ENCODE measurements around the gene OSER1. TPM values are rescaled to one million over a fixed set of nuclear protein-coding genes. Genes with fewer than 3 reads are reported as not detected.
"Not testable (repeated sequence)": the region's sequence is repeated elsewhere in the genome, so short reads cannot be mapped to it uniquely, and the experiment has no call there.

Gene OSER1
- total and polyA plus RNA-seq, 2 donors = 28.4 to 56.7 TPM

DNA sequence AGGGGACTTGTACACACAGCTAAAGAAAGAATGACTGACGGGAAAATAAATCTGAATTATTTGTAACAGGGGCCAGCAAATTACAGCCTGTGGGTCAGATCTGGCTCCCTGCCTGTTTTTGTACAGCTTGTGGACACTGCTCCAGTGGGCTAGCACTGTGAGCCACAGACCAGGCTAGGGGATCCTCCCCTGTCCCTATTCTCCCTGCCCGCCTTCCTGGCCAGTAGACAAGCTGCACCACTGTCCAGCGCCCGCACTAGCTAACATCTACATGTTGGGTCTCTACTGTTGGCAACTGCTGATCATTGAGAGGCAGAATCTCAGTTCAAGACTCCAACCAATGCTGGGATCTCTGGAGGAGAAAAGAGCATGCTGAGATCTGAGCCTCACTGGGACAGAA lies 10.7 kb downstream of the OSER1 start:
- H3K4me1 ChIP-seq (ENCODE audit: control insufficient read depth in 2 of 2, insufficient read depth in 2 of 2, low read length in 2 of 2) = no peaks in the 10 kb centered on the region
- H3K4me3 ChIP-seq (ENCODE audit: low read length in 2 of 2) = no peak overlapping the region
- no peaks in the 10 kb centered on the region for H3K9me3 ChIP-seq (ENCODE audit: control insufficient read depth in 2 of 2, insufficient read depth in 1 of 2, low read length in 1 of 2)
- no peak for DNase-seq (ENCODE audit: low read depth in 6 of 9, low spot score in 9 of 9)
- 95% methylated on average over 4 of the region's 4 CpGs for WGBS
- H3K36me3 ChIP-seq (ENCODE audit: control insufficient read depth in 2 of 2, insufficient read depth in 2 of 2, low read length in 1 of 2) = peaks cover 42 to 53% of the 10 kb centered on the region in 2 donors
- no peaks in the 10 kb centered on the region for H3K27me3 ChIP-seq (ENCODE audit: control insufficient read depth in 2 of 2, insufficient read depth in 1 of 2, low read length in 1 of 2)
- no peak overlapping the region for H3K27ac ChIP-seq (ENCODE audit: low read depth in 1 of 2, low read length in 1 of 2)

- no peaks in the 10 kb centered on the region for H3K4me1 ChIP-seq (ENCODE audit: control insufficient read depth in 2 of 2, insufficient read depth in 2 of 2, low read length in 2 of 2)
- no peaks in the 10 kb centered on the region for H3K9me3 ChIP-seq (ENCODE audit: control insufficient read depth in 2 of 2, insufficient read depth in 1 of 2, low read length in 1 of 2)
- 77% methylated on average over 4 of the region's 4 CpGs for WGBS
- no peaks in the 10 kb centered on the region for H3K27me3 ChIP-seq (ENCODE audit: control insufficient read depth in 2 of 2, insufficient read depth in 1 of 2, low read length in 1 of 2)
- H3K27ac ChIP-seq (ENCODE audit: low read depth in 1 of 2, low read length in 1 of 2) = no peak overlapping the region
- no peak overlapping the region for H3K4me3 ChIP-seq (ENCODE audit: low read length in 2 of 2)
- peak in 1 of 9 donors; percentile 15 for DNase-seq (ENCODE audit: low read depth in 6 of 9, low spot score in 9 of 9)
- H3K36me3 ChIP-seq (ENCODE audit: control insufficient read depth in 2 of 2, insufficient read depth in 2 of 2, low read length in 1 of 2) = peaks cover 37 to 50% of the 10 kb centered on the region in 2 donors
Measured at GRCh38 chr20:44198872-44199271, 11.7 kb downstream of the OSER1 start.

DNA sequence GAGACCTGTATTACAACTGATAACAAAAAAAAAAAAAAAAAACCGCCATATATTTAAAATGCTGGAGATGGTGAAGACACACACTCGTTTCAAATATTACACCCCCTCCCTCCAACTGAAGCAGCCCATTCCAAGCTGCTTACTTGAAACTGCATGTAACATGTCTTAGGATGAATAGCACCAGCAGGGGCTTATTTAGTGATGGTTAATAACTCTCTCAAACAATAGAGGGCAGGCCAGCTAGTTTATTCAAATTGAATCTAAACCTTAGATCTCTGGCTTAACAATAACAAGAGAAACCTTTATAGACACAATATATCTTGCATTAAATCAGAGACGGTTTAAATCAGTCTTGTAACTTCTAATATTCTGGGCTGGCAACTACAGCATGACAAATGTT lies 14.3 kb downstream of the OSER1 start:
- H3K27me3 ChIP-seq (ENCODE audit: control insufficient read depth in 2 of 2, insufficient read depth in 1 of 2, low read length in 1 of 2) = no peaks in the 10 kb centered on the region
- no peaks in the 10 kb centered on the region for H3K4me1 ChIP-seq (ENCODE audit: control insufficient read depth in 2 of 2, insufficient read depth in 2 of 2, low read length in 2 of 2)
- no peak overlapping the region for H3K27ac ChIP-seq (ENCODE audit: low read depth in 1 of 2, low read length in 1 of 2)
- no peak for DNase-seq (ENCODE audit: low read depth in 6 of 9, low spot score in 9 of 9)
- H3K36me3 ChIP-seq (ENCODE audit: control insufficient read depth in 2 of 2, insufficient read depth in 2 of 2, low read length in 1 of 2) = peaks cover 33 to 40% of the 10 kb centered on the region in 2 donors
- H3K4me3 ChIP-seq (ENCODE audit: low read length in 2 of 2) = no peak overlapping the region
- 89% methylated on average over 3 of the region's 3 CpGs for WGBS
- H3K9me3 ChIP-seq (ENCODE audit: control insufficient read depth in 2 of 2, insufficient read depth in 1 of 2, low read length in 1 of 2) = no peaks in the 10 kb centered on the region

- WGBS = 97% methylated on average over 1 of the region's 1 CpG
- H3K36me3 ChIP-seq (ENCODE audit: control insufficient read depth in 2 of 2, insufficient read depth in 2 of 2, low read length in 1 of 2) = peaks cover 31 to 35% of the 10 kb centered on the region in 2 donors
- H3K27ac ChIP-seq (ENCODE audit: low read depth in 1 of 2, low read length in 1 of 2) = no peak overlapping the region
- H3K9me3 ChIP-seq (ENCODE audit: control insufficient read depth in 2 of 2, insufficient read depth in 1 of 2, low read length in 1 of 2) = no peaks in the 10 kb centered on the region
- peaks cover 0 to 2% of the 10 kb centered on the region in 2 donors for H3K27me3 ChIP-seq (ENCODE audit: control insufficient read depth in 2 of 2, insufficient read depth in 1 of 2, low read length in 1 of 2)
- no peak overlapping the region for H3K4me3 ChIP-seq (ENCODE audit: low read length in 2 of 2)
- no peak for DNase-seq (ENCODE audit: low read depth in 6 of 9, low spot score in 9 of 9)
- no peaks in the 10 kb centered on the region for H3K4me1 ChIP-seq (ENCODE audit: control insufficient read depth in 2 of 2, insufficient read depth in 2 of 2, low read length in 2 of 2)
Measured at GRCh38 chr20:44195605-44196004, 15.0 kb downstream of the OSER1 start.

GRCh38 chr20:44193801-44194200 lies 16.8 kb downstream of the OSER1 start:
- Histone ChIP-seq H3K4me3 (ENCODE audit: low read length in 2 of 2) (no peak overlapping the region), H3K27me3 (ENCODE audit: control insufficient read depth in 2 of 2, insufficient read depth in 1 of 2, low read length in 1 of 2) (peaks cover 6 to 13% of the 10 kb centered on the region in 2 donors), H3K36me3 (ENCODE audit: control insufficient read depth in 2 of 2, insufficient read depth in 2 of 2, low read length in 1 of 2) (peaks cover 19% of the 10 kb centered on the region in 2 donors), H3K4me1 (ENCODE audit: control insufficient read depth in 2 of 2, insufficient read depth in 2 of 2, low read length in 2 of 2) (no peaks in the 10 kb centered on the region), H3K9me3 (ENCODE audit: control insufficient read depth in 2 of 2, insufficient read depth in 1 of 2, low read length in 1 of 2) (no peaks in the 10 kb centered on the region), H3K27ac (ENCODE audit: low read depth in 1 of 2, low read length in 1 of 2) (no peak overlapping the region)
- WGBS = 89% methylated on average over 2 of the region's 2 CpGs
- no peak for DNase-seq (ENCODE audit: low read depth in 6 of 9, low spot score in 9 of 9)

- not testable (repeated sequence) for H3K9me3 ChIP-seq (ENCODE audit: control insufficient read depth in 2 of 2, insufficient read depth in 1 of 2, low read length in 1 of 2); DNase-seq (ENCODE audit: low read depth in 6 of 9, low spot score in 9 of 9); H3K27ac ChIP-seq (ENCODE audit: low read depth in 1 of 2, low read length in 1 of 2); H3K4me1 ChIP-seq (ENCODE audit: control insufficient read depth in 2 of 2, insufficient read depth in 2 of 2, low read length in 2 of 2); H3K4me3 ChIP-seq (ENCODE audit: low read length in 2 of 2); H3K36me3 ChIP-seq (ENCODE audit: control insufficient read depth in 2 of 2, insufficient read depth in 2 of 2, low read length in 1 of 2)
- 95% methylated on average over 5 of the region's 5 CpGs for WGBS
- H3K27me3 ChIP-seq (ENCODE audit: control insufficient read depth in 2 of 2, insufficient read depth in 1 of 2, low read length in 1 of 2) = peaks cover 19 to 34% of the 10 kb centered on the region in 2 donors
Measured at GRCh38 chr20:44191640-44192039, 18.9 kb downstream of the OSER1 start.

GRCh38 chr20:44190197-44190852 lies 20.2 kb downstream of the OSER1 start:
- H3K27ac ChIP-seq (ENCODE audit: low read depth in 1 of 2, low read length in 1 of 2); H3K36me3 ChIP-seq (ENCODE audit: control insufficient read depth in 2 of 2, insufficient read depth in 2 of 2, low read length in 1 of 2); H3K4me1 ChIP-seq (ENCODE audit: control insufficient read depth in 2 of 2, insufficient read depth in 2 of 2, low read length in 2 of 2); H3K9me3 ChIP-seq (ENCODE audit: control insufficient read depth in 2 of 2, insufficient read depth in 1 of 2, low read length in 1 of 2); H3K4me3 ChIP-seq (ENCODE audit: low read length in 2 of 2): not testable (repeated sequence)
- peak in 7 of 9 donors; percentile 27 to 70 (median 49) for DNase-seq (ENCODE audit: low read depth in 6 of 9, low spot score in 9 of 9)
- peaks cover 23 to 47% of the 10 kb centered on the region in 2 donors for H3K27me3 ChIP-seq (ENCODE audit: control insufficient read depth in 2 of 2, insufficient read depth in 1 of 2, low read length in 1 of 2)
- WGBS = 37% methylated on average over 15 of the region's 15 CpGs

- Histone ChIP-seq H3K36me3 (ENCODE audit: control insufficient read depth in 2 of 2, insufficient read depth in 2 of 2, low read length in 1 of 2) (no peaks in the 10 kb centered on the region), H3K27ac (ENCODE audit: low read depth in 1 of 2, low read length in 1 of 2) (no peak overlapping the region), H3K4me3 (ENCODE audit: low read length in 2 of 2) (no peak overlapping the region), H3K4me1 (ENCODE audit: control insufficient read depth in 2 of 2, insufficient read depth in 2 of 2, low read length in 2 of 2) (peaks cover 0 to 2% of the 10 kb centered on the region in 2 donors), H3K27me3 (ENCODE audit: control insufficient read depth in 2 of 2, insufficient read depth in 1 of 2, low read length in 1 of 2) (peaks cover 26 to 56% of the 10 kb centered on the region in 2 donors), H3K9me3 (ENCODE audit: control insufficient read depth in 2 of 2, insufficient read depth in 1 of 2, low read length in 1 of 2) (no peaks in the 10 kb centered on the region)
- WGBS = 73% methylated on average over 6 of the region's 6 CpGs
- DNase-seq (ENCODE audit: low read depth in 6 of 9, low spot score in 9 of 9) = no peak
Measured at GRCh38 chr20:44188752-44189151, 21.8 kb downstream of the OSER1 start.

GRCh38 chr20:44187772-44188709 lies 22.5 kb downstream of the OSER1 start:
- no peaks in the 10 kb centered on the region for H3K36me3 ChIP-seq (ENCODE audit: control insufficient read depth in 2 of 2, insufficient read depth in 2 of 2, low read length in 1 of 2)
- no peak for DNase-seq (ENCODE audit: low read depth in 6 of 9, low spot score in 9 of 9)
- H3K27ac ChIP-seq (ENCODE audit: low read depth in 1 of 2, low read length in 1 of 2) = no peak overlapping the region
- no peaks in the 10 kb centered on the region for H3K9me3 ChIP-seq (ENCODE audit: control insufficient read depth in 2 of 2, insufficient read depth in 1 of 2, low read length in 1 of 2)
- no peak overlapping the region for H3K4me3 ChIP-seq (ENCODE audit: low read length in 2 of 2)
- peaks cover 28 to 62% of the 10 kb centered on the region in 2 donors for H3K27me3 ChIP-seq (ENCODE audit: control insufficient read depth in 2 of 2, insufficient read depth in 1 of 2, low read length in 1 of 2)
- H3K4me1 ChIP-seq (ENCODE audit: control insufficient read depth in 2 of 2, insufficient read depth in 2 of 2, low read length in 2 of 2) = peaks cover 0 to 2% of the 10 kb centered on the region in 2 donors
- 33% methylated on average over 8 of the region's 8 CpGs for WGBS

Data from thymus (tissue), 11 donors.